ENCODE results near the gene VPS26B. TPM values are rescaled to one million over a fixed set of nuclear protein-coding genes. Genes with fewer than 3 reads are reported as not detected.
"Not testable (repeated sequence)": the region's sequence is repeated elsewhere in the genome, so short reads cannot be mapped to it uniquely, and the experiment has no call there.

Gene VPS26B
- total and polyA plus RNA-seq, 8 donors = 11.7 to 90.4 (median 23.2) TPM

GRCh38 chr11:134276396-134277182, 52.1 kb downstream of the VPS26B start:
- intact Hi-C loops (cut with DNase I; ENCODE audit: low total_unique reads) = no loop called here
- peak in 1 of 2 donors; percentile 20 for DNase-seq
- H3K36me3 ChIP-seq = no peaks in the 10 kb centered on the region
- H3K4me1 ChIP-seq = peaks cover 18 to 22% (median 21%) of the 10 kb centered on the region in 4 donors
- H3K9me3 ChIP-seq = peaks cover 0 to 7% (median 0%) of the 10 kb centered on the region in 4 donors
- WGBS, 5 donors = 1 to 3% (median 2%) methylated on average over 8 to 88 of the region's 88 CpGs
- TF ChIP-seq EP300 (IDR thresholded peaks at IDR 0.05) (no peak), CTCF (IDR thresholded peaks at IDR 0.05) (no peak), POLR2A (IDR thresholded peaks at IDR 0.05) (no peak), POLR2AphosphoS5 (IDR thresholded peaks at IDR 0.05) (no peak)
- H3K27ac ChIP-seq = no peak overlapping the region
- H3K27me3 ChIP-seq = peaks cover 19 to 86% (median 63%) of the 10 kb centered on the region in 3 donors
- peak overlapping the region; percentile 27 to 56 (median 37) for H3K4me3 ChIP-seq

- no peak for DNase-seq
- 15 to 25% (median 18%) methylated on average over 31 to 36 of the region's 36 CpGs for WGBS, 5 donors
- Histone ChIP-seq H3K27ac (no peak overlapping the region), H3K36me3 (no peaks in the 10 kb centered on the region), H3K4me1 (peaks cover 18 to 22% (median 21%) of the 10 kb centered on the region in 4 donors), H3K4me3 (peak overlapping the region in 2 of 4 donors; percentile 41 to 56), H3K9me3 (peaks cover 0 to 7% (median 0%) of the 10 kb centered on the region in 4 donors), H3K27me3 (peaks cover 19 to 84% (median 59%) of the 10 kb centered on the region in 3 donors)
- intact Hi-C loops (cut with DNase I; ENCODE audit: low total_unique reads) = no loop called here
- TF ChIP-seq POLR2A (IDR thresholded peaks at IDR 0.05) = no peak
- no peak for TF ChIP-seq CTCF (IDR thresholded peaks at IDR 0.05)
- no peak for TF ChIP-seq EP300 (IDR thresholded peaks at IDR 0.05)
- TF ChIP-seq POLR2AphosphoS5 (IDR thresholded peaks at IDR 0.05) = no peak
These were observed 52.9 kb downstream of the VPS26B start for GRCh38 chr11:134277183-134278001.

- 89 to 98% (median 90%) methylated on average over 4 of the region's 4 CpGs for WGBS, 5 donors
- Histone ChIP-seq H3K27ac (no peak overlapping the region), H3K27me3 (peaks cover 19 to 79% (median 49%) of the 10 kb centered on the region in 3 donors), H3K4me1 (peaks cover 18 to 22% (median 21%) of the 10 kb centered on the region in 4 donors), H3K4me3 (no peak overlapping the region), H3K9me3 (peaks cover 0 to 7% (median 0%) of the 10 kb centered on the region in 4 donors), H3K36me3 (no peaks in the 10 kb centered on the region)
- intact Hi-C loops (cut with DNase I; ENCODE audit: low total_unique reads) = no loop called here
- no peak for DNase-seq
- TF ChIP-seq POLR2AphosphoS5 (IDR thresholded peaks at IDR 0.05) = no peak
- TF ChIP-seq POLR2A (IDR thresholded peaks at IDR 0.05) = no peak
- TF ChIP-seq CTCF (IDR thresholded peaks at IDR 0.05) = no peak
- TF ChIP-seq EP300 (IDR thresholded peaks at IDR 0.05) = no peak
These were observed 53.9 kb downstream of the VPS26B start for GRCh38 chr11:134278356-134278755.

- H3K36me3 ChIP-seq; H3K9me3 ChIP-seq; intact Hi-C loops (cut with DNase I; ENCODE audit: low total_unique reads); H3K27ac ChIP-seq; H3K4me1 ChIP-seq; H3K4me3 ChIP-seq; DNase-seq: not testable (repeated sequence)
- 83 to 100% (median 92%) methylated on average over 1 to 12 of the region's 17 CpGs for WGBS, 5 donors
- peaks cover 10 to 46% (median 20%) of the 10 kb centered on the region in 3 donors for H3K27me3 ChIP-seq
These were observed 57.2 kb downstream of the VPS26B start for GRCh38 chr11:134281635-134282034.

All from stomach (tissue), 9 donors.